SHP77 (cell line): Measurements from ENCODE around the gene BABAM2.

ENCODE experiments used
- DNase-seq, 2 experiments: peaks; one replicate each; lab custom pipeline; 2025; lab: John Stamatoyannopoulos, UW

BABAM2 gene

GRCh38 chr2:27911458-27912210, 21.1 kb downstream of the BABAM2 start:
- DNase-seq: no peak

- no peak for DNase-seq
Observed at GRCh38 chr2:27912512-27912911, 22.0 kb downstream of the BABAM2 start.

GRCh38 chr2:27914041-27914804, 23.7 kb downstream of the BABAM2 start:
- no peak for DNase-seq

GRCh38 chr2:27914805-27915175, 24.3 kb downstream of the BABAM2 start:
- DNase-seq: no peak

GRCh38 chr2:27915191-27915590, 24.7 kb downstream of the BABAM2 start:
- DNase-seq: no peak

- no peak for DNase-seq
Observed at GRCh38 chr2:27915874-27916273, 25.3 kb downstream of the BABAM2 start.

GRCh38 chr2:27916293-27916995, 25.9 kb downstream of the BABAM2 start:
- DNase-seq: no peak

GRCh38 chr2:27920148-27920885, 29.8 kb downstream of the BABAM2 start:
- DNase-seq: no peak

GRCh38 chr2:27921424-27921823, 30.9 kb downstream of the BABAM2 start:
- DNase-seq: no peak

- DNase-seq: no peak
Observed at GRCh38 chr2:27921880-27922547, 31.5 kb downstream of the BABAM2 start.

- no peak for DNase-seq
Observed at GRCh38 chr2:27922842-27923241, 32.3 kb downstream of the BABAM2 start.

- DNase-seq: no peak
Observed at GRCh38 chr2:27925766-27926472, 35.4 kb downstream of the BABAM2 start.

- no peak for DNase-seq
Observed at GRCh38 chr2:27929916-27930486, 39.5 kb downstream of the BABAM2 start.

GRCh38 chr2:27931361-27931950, 40.9 kb downstream of the BABAM2 start:
- DNase-seq: no peak

GRCh38 chr2:27932396-27932795, 41.9 kb downstream of the BABAM2 start:
- no peak for DNase-seq

- no peak for DNase-seq
Observed at GRCh38 chr2:27935026-27935425, 44.5 kb downstream of the BABAM2 start.

- no peak for DNase-seq
Observed at GRCh38 chr2:27940090-27940671, 49.7 kb downstream of the BABAM2 start.

- no peak for DNase-seq
Observed at GRCh38 chr2:27940982-27941381, 50.5 kb downstream of the BABAM2 start.

- no peak for DNase-seq
Observed at GRCh38 chr2:27942612-27943547, 52.4 kb downstream of the BABAM2 start.
